Cardiac septum (tissue), 1 donor: Measurements from ENCODE around the gene ABCC3. TPM values are rescaled to one million over a fixed set of nuclear protein-coding genes. Genes with fewer than 3 reads are reported as not detected.

ENCODE experiments used
- DNase-seq: peaks from one replicate; pipeline ENCODE4 v3.0.0-alpha.2; 2020; ENCODE audit warnings: low spot score
- intact Hi-C: fragments of 100-400 bp; cut with DNase I; formaldehyde crosslinking; loops from one replicate; pipeline ENCODE4 v1.14.0; 2022
- total RNA-seq: library from RNA; stranded (reverse); fragmentation: NEBNext Ultra II Directional; extraction: Animal tissue kit (Norgen Biotek cat#: 25700); gene quantifications from one replicate; pipeline ENCODE4 v1.2.1, GENCODE V29; 2021
- donor health status: DM: no; HTN: no; CAD: no.

Gene ABCC3
- total RNA-seq, 1 donor from 2014 or later: 1.9 TPM

GRCh38 chr17:50660887-50661345, 26.2 kb downstream of the ABCC3 start:
- no peak for DNase-seq
- intact Hi-C loops: no loop called here

- intact Hi-C loops: no loop called here
Observed at GRCh38 chr17:50661348-50661747, 26.7 kb downstream of the ABCC3 start.

GRCh38 chr17:50661795-50662391, 27.2 kb downstream of the ABCC3 start:
- DNase-seq: no peak
- intact Hi-C loops: no loop called here

More at GRCh38 chr17:50661348-50661747, 26.7 kb downstream of the ABCC3 start:
- DNase-seq: no peak

GRCh38 chr17:50662632-50663225, 28.0 kb downstream of the ABCC3 start:
- DNase-seq: no peak
- intact Hi-C loops: no loop called here

GRCh38 chr17:50663812-50664374, 29.2 kb downstream of the ABCC3 start:
- DNase-seq: no peak
- intact Hi-C loops: no loop called here

- intact Hi-C loops: no loop called here
- no peak for DNase-seq
Observed at GRCh38 chr17:50664788-50665458, 30.2 kb downstream of the ABCC3 start.

- intact Hi-C loops: no loop called here
- DNase-seq: no peak
Observed at GRCh38 chr17:50665838-50666237, 31.2 kb downstream of the ABCC3 start.

- no peak for DNase-seq
- intact Hi-C loops: no loop called here
Observed at GRCh38 chr17:50666316-50666715, 31.6 kb downstream of the ABCC3 start.

- DNase-seq: no peak
- intact Hi-C loops: no loop called here
Observed at GRCh38 chr17:50667259-50668024, 32.8 kb downstream of the ABCC3 start.

- intact Hi-C loops: no loop called here
- DNase-seq: no peak
Observed at GRCh38 chr17:50668025-50668837, 33.5 kb downstream of the ABCC3 start.

- intact Hi-C loops: no loop called here
- no peak for DNase-seq
Observed at GRCh38 chr17:50668838-50669581, 34.3 kb downstream of the ABCC3 start.

- DNase-seq: no peak
- intact Hi-C loops: no loop called here
Observed at GRCh38 chr17:50672071-50672470, 37.4 kb downstream of the ABCC3 start.

GRCh38 chr17:50672831-50673551, 38.3 kb downstream of the ABCC3 start:
- no peak for DNase-seq
- intact Hi-C loops: no loop called here

GRCh38 chr17:50675190-50675589, 40.5 kb downstream of the ABCC3 start:
- no peak for DNase-seq
- intact Hi-C loops: no loop called here

GRCh38 chr17:50675627-50676026, 40.9 kb downstream of the ABCC3 start:
- intact Hi-C loops: no loop called here

GRCh38 chr17:50676065-50676975, 41.6 kb downstream of the ABCC3 start:
- no peak for DNase-seq
- intact Hi-C loops: no loop called here

More at GRCh38 chr17:50675627-50676026, 40.9 kb downstream of the ABCC3 start:
- DNase-seq: no peak
